HL-60 (cell line): ENCODE results near the gene GRIN1.
A peak's percentile ranks its signal among the peaks of the same experiment; 100 is the strongest.

Source experiments
- DNase-seq, 2 experiments: peaks; one replicate each; pipeline ENCODE4 v3.0.0-alpha.2; 2010 to 2020; ENCODE audit warnings: low read depth in 1 of 2, low spot score in 1 of 2
- H3K27ac ChIP-seq: fragments of 250-450 bp; sonication (Bioruptor Pico); replicated peaks from 2 replicates; pipeline ENCODE4 v1.5.1; 2020; ENCODE audit warnings: mild to moderate bottlenecking, moderate library complexity
- H3K27me3 ChIP-seq: fragments of 250-450 bp; sonication (Bioruptor Pico); 2 replicates; pipeline ENCODE4 v1.5.1; 2021; ENCODE audit warnings: mild to moderate bottlenecking, moderate library complexity; ENCODE audit not compliant: insufficient read depth, poor library complexity, severe bottlenecking
- H3K4me3 ChIP-seq: replicated peaks from 2 replicates; pipeline ENCODE4 v1.5.1; 2011; ENCODE audit warnings: mild to moderate bottlenecking, control low read depth, low read length; ENCODE audit not compliant: insufficient read depth
- CTCF ChIP-seq: IDR thresholded peaks from one replicate; pipeline ENCODE4 v1.5.1; 2011; ENCODE audit warnings: low read length, control low read depth, inconsistent platforms; ENCODE audit not compliant: insufficient read depth
- GABPA ChIP-seq: IDR thresholded peaks from 2 replicates; pipeline ENCODE4 v1.6.1; 2012; ENCODE audit warnings: low read depth
- POLR2AphosphoS5 ChIP-seq: IDR thresholded peaks from 2 replicates; pipeline ENCODE4 v1.6.1; 2012; ENCODE audit warnings: low read depth
- REST ChIP-seq: IDR thresholded peaks from 2 replicates; pipeline ENCODE4 v1.6.1; 2012; ENCODE audit warnings: low read depth; ENCODE audit not compliant: insufficient replicate concordance
- SPI1 ChIP-seq: IDR thresholded peaks from 2 replicates; pipeline ENCODE4 v1.6.1; 2012; ENCODE audit warnings: low read depth, mild to moderate bottlenecking, borderline replicate concordance

The GRIN1 gene

GRCh38 chr9:137126786-137127185 is 12.2 kb upstream of the GRIN1 start:
- Histone ChIP-seq H3K4me3 (peak overlapping the region; percentile 87), H3K27ac (peak overlapping the region; percentile 77), H3K27me3 (no peaks in the 10 kb centered on the region)
- DNase-seq: peak in 1 of 2 experiments; percentile 37
- TF ChIP-seq SPI1 (0 out of 2 replicates have a peak, but pooled peaks have one; percentile 27), GABPA (no peak), POLR2AphosphoS5 (0 out of 2 replicates have a peak, but pooled peaks have one; percentile 2)

GRCh38 chr9:137127301-137128157 is 11.4 kb upstream of the GRIN1 start:
- Histone ChIP-seq H3K27ac (peak overlapping the region; percentile 77), H3K4me3 (peak overlapping the region; percentile 87), H3K27me3 (no peaks in the 10 kb centered on the region)
- no peak for TF ChIP-seq REST
- TF ChIP-seq GABPA: peak; percentile 84
- peak; percentile 99 for TF ChIP-seq SPI1
- DNase-seq: peak in 1 of 2 experiments; percentile 67

- no peak for DNase-seq
- Histone ChIP-seq H3K4me3 (peak overlapping the region; percentile 87), H3K27me3 (no peaks in the 10 kb centered on the region), H3K27ac (peak overlapping the region; percentile 77)
- TF ChIP-seq CTCF (no peak), SPI1 (no peak), POLR2AphosphoS5 (no peak), GABPA (no peak; the same call in 1 of the 2 replicates), REST (no peak)
These were observed 10.6 kb upstream of the GRIN1 start for GRCh38 chr9:137128158-137128861.

GRCh38 chr9:137128862-137129455 is 10.0 kb upstream of the GRIN1 start:
- Histone ChIP-seq H3K27ac (peak overlapping the region; percentile 77), H3K4me3 (peak overlapping the region; percentile 87), H3K27me3 (no peaks in the 10 kb centered on the region)
- DNase-seq: peak in 1 of 2 experiments; percentile 31
- no peak for TF ChIP-seq REST
- TF ChIP-seq GABPA: no peak
- no peak for TF ChIP-seq POLR2AphosphoS5
- TF ChIP-seq CTCF: no peak
- no peak for TF ChIP-seq SPI1
